Measurements from ENCODE around the gene BTNL8.

GRCh38 chr5:180900178-180900577, 1.2 kb downstream of the BTNL8 start:
- TF ChIP-seq POLR2A (IDR thresholded peaks at IDR 0.05), result no peak
- TF ChIP-seq CTCF (IDR thresholded peaks at IDR 0.05), result no peak
